ENCODE results near the gene ZFHX2. TPM values are rescaled to one million over a fixed set of nuclear protein-coding genes. Genes with fewer than 3 reads are reported as not detected.
"Not testable (repeated sequence)": the region's sequence is repeated elsewhere in the genome, so short reads cannot be mapped to it uniquely, and the experiment has no call there.

The ZFHX2 gene
- total and polyA plus RNA-seq, 2 of the 13 experiments (the other 11 are each of a cell fraction or from before 2014, with no cell fraction given) = 0.17 to 0.44 TPM

DNA sequence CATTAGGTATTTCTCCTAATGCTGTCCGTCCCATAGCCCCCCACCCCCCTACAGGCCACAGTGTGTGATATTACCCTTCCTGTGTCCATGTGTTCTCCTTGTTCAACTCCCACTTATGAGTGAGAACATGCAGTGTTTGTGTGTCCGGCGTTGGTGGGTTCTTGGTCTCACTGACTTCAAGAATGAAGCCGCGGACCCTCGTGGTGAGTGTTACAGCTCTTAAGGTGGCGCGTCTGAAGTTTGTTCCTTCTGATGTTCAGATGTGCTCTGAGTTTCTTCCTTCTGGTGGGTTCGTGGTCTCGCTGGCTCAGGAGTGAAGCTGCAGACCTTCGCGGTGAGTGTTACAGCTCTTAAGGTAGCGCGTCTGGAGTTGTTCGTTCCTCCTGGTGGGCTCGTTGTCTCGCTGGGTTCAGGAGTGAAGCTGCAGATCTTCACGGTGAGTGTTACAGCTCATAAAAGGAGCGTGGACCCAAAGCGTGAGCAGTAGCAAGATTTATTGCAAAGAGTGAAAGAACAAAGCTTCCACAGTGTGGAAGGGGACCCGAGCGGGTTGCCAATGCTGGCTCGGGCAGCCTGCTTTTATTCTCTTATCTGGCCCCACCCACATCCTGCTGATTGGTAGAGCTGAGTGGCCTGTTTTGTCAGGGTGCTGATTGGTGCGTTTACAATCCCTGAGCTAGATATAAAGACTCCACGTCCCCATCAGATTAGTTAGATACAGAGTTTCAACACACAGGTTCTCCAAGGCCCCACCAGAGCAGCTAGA is 32.4 kb upstream of the ZFHX2 start (continued):
- TF ChIP-seq, protein P1, sequence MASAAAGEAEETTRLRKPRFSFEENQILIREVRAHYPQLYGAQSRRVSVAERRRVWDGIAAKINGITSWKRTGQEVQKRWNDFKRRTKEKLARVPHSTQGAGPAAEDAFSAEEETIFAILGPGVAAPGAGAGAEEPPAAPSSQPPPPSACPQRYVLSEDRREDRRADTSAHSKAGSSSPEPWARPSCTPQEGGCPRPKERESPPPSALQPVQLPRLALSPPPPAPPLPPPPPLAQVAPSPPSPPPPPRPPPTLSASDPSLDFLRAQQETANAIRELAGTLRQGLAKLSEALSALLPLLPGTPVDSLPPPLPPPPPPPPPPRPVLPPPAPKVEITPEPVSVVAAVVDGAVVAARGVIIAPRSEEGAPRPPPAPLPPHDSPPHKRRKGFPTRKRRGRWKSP (CRISPR knock-in tag; IDR thresholded peaks at IDR 0.05) = peak; percentile 85
- peak; percentile 95; the same call in 1 of the 2 replicates for TF ChIP-seq ZNF468 (CRISPR knock-in tag; IDR thresholded peaks at IDR 0.05)
- TF ChIP-seq ATF7 (IDR thresholded peaks at IDR 0.05) = not testable (repeated sequence)
- TF ChIP-seq ATF7 (CRISPR knock-in tag; IDR thresholded peaks at IDR 0.05) = peak; percentile 92
- peak; percentile 87 for TF ChIP-seq KLF15 (CRISPR knock-in tag; IDR thresholded peaks at IDR 0.05; ENCODE audit: borderline replicate concordance)
- peak; percentile 91 for TF ChIP-seq ZKSCAN1 (IDR thresholded peaks at IDR 0.05; ENCODE audit: low read length)
- TF ChIP-seq, protein P2, sequence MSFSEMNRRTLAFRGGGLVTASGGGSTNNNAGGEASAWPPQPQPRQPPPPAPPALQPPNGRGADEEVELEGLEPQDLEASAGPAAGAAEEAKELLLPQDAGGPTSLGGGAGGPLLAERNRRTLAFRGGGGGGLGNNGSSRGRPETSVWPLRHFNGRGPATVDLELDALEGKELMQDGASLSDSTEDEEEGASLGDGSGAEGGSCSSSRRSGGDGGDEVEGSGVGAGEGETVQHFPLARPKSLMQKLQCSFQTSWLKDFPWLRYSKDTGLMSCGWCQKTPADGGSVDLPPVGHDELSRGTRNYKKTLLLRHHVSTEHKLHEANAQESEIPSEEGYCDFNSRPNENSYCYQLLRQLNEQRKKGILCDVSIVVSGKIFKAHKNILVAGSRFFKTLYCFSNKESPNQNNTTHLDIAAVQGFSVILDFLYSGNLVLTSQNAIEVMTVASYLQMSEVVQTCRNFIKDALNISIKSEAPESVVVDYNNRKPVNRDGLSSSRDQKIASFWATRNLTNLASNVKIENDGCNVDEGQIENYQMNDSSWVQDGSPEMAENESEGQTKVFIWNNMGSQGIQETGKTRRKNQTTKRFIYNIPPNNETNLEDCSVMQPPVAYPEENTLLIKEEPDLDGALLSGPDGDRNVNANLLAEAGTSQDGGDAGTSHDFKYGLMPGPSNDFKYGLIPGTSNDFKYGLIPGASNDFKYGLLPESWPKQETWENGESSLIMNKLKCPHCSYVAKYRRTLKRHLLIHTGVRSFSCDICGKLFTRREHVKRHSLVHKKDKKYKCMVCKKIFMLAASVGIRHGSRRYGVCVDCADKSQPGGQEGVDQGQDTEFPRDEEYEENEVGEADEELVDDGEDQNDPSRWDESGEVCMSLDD (CRISPR knock-in tag; IDR thresholded peaks at IDR 0.05; ENCODE audit: borderline replicate concordance) = peak; percentile 70; the same call in 1 of the 2 replicates
- TF ChIP-seq TARDBP (CRISPR knock-in tag; IDR thresholded peaks at IDR 0.05) = peak; percentile 94
- TF ChIP-seq CENPT (CRISPR knock-in tag; IDR thresholded peaks at IDR 0.05; ENCODE audit: low read depth) = peak; percentile 82; the same call in 1 of the 2 replicates
- peak; percentile 44; the same call in 1 of the 2 replicates for TF ChIP-seq MXD4 (CRISPR knock-in tag; IDR thresholded peaks at IDR 0.05)
- TF ChIP-seq, protein P3, sequence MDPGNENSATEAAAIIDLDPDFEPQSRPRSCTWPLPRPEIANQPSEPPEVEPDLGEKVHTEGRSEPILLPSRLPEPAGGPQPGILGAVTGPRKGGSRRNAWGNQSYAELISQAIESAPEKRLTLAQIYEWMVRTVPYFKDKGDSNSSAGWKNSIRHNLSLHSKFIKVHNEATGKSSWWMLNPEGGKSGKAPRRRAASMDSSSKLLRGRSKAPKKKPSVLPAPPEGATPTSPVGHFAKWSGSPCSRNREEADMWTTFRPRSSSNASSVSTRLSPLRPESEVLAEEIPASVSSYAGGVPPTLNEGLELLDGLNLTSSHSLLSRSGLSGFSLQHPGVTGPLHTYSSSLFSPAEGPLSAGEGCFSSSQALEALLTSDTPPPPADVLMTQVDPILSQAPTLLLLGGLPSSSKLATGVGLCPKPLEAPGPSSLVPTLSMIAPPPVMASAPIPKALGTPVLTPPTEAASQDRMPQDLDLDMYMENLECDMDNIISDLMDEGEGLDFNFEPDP (CRISPR knock-in tag; conservative IDR thresholded peaks at IDR 0.05) = peak; percentile 95
- TF ChIP-seq HOXA3 (CRISPR knock-in tag; IDR thresholded peaks at IDR 0.05) = peak; percentile 75; the same call in 1 of the 2 replicates
- TF ChIP-seq, protein P4, sequence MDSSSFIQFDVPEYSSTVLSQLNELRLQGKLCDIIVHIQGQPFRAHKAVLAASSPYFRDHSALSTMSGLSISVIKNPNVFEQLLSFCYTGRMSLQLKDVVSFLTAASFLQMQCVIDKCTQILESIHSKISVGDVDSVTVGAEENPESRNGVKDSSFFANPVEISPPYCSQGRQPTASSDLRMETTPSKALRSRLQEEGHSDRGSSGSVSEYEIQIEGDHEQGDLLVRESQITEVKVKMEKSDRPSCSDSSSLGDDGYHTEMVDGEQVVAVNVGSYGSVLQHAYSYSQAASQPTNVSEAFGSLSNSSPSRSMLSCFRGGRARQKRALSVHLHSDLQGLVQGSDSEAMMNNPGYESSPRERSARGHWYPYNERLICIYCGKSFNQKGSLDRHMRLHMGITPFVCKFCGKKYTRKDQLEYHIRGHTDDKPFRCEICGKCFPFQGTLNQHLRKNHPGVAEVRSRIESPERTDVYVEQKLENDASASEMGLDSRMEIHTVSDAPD (CRISPR knock-in tag; IDR thresholded peaks at IDR 0.05) = peak; percentile 94
- 0 out of 2 replicates have a peak, but pooled peaks have one; percentile 66 for TF ChIP-seq ZNF703 (CRISPR knock-in tag; IDR thresholded peaks at IDR 0.05; ENCODE audit: borderline replicate concordance)
- TF ChIP-seq ZNF224 (CRISPR knock-in tag; IDR thresholded peaks at IDR 0.05) = peak; percentile 63; the same call in 1 of the 2 replicates
- peak; percentile 85; the same call in 1 of the 2 replicates for TF ChIP-seq ZNF451 (CRISPR knock-in tag; IDR thresholded peaks at IDR 0.05)
- TF ChIP-seq ZBTB3 (CRISPR knock-in tag; IDR thresholded peaks at IDR 0.05; ENCODE audit: borderline replicate concordance, low read depth) = peak; percentile 85
- TF ChIP-seq ZNF335 (CRISPR knock-in tag; IDR thresholded peaks at IDR 0.05) = 0 out of 2 replicates have a peak, but pooled peaks have one; percentile 55
- peak; percentile 95; the same call in 1 of the 2 replicates for TF ChIP-seq AHR (CRISPR knock-in tag; IDR thresholded peaks at IDR 0.05)
- TF ChIP-seq GFI1 (CRISPR knock-in tag; IDR thresholded peaks at IDR 0.05; ENCODE audit: borderline replicate concordance) = peak; percentile 94
- peak; percentile 94 for TF ChIP-seq ZNF30 (CRISPR knock-in tag; IDR thresholded peaks at IDR 0.05)
- TF ChIP-seq HDAC2 (CRISPR knock-in tag; IDR thresholded peaks at IDR 0.05) = peak; percentile 87

Measured in HepG2 (cell line).